ENCODE results near the gene FAM228B.
"Not testable (repeated sequence)": the region's sequence is repeated elsewhere in the genome, so short reads cannot be mapped to it uniquely, and the experiment has no call there.

- TF ChIP-seq EZH2 (IDR thresholded peaks at IDR 0.05); POLR2AphosphoS5 (IDR thresholded peaks at IDR 0.05; ENCODE audit: borderline replicate concordance, low read depth, low read length): not testable (repeated sequence)
These were observed 30.0 kb upstream of the FAM228B start for GRCh38 chr2:24093270-24093669.

Data from SK-N-MC (cell line).